D721Med (cell line): ENCODE data around the gene PARK7.

Source experiments
- DNase-seq: peaks from one replicate; pipeline ENCODE4 v3.0.0; 2011; ENCODE audit warnings: low spot score; ENCODE audit not compliant: insufficient read length
- FAIRE-seq: peaks from 2 replicates; lab custom pipeline; 2011; peaks lifted over from hg19 to GRCh38; lab: Jason Lieb, UNC
- TF ChIP-seq, protein P1 (sequence below): IDR thresholded peaks from 2 replicates; pipeline ENCODE4 v1.5.1; 2012; ENCODE audit warnings: mild to moderate bottlenecking, control low read depth; ENCODE audit not compliant: insufficient read depth; ENCODE audit errors: missing control alignments

The PARK7 gene

DNA sequence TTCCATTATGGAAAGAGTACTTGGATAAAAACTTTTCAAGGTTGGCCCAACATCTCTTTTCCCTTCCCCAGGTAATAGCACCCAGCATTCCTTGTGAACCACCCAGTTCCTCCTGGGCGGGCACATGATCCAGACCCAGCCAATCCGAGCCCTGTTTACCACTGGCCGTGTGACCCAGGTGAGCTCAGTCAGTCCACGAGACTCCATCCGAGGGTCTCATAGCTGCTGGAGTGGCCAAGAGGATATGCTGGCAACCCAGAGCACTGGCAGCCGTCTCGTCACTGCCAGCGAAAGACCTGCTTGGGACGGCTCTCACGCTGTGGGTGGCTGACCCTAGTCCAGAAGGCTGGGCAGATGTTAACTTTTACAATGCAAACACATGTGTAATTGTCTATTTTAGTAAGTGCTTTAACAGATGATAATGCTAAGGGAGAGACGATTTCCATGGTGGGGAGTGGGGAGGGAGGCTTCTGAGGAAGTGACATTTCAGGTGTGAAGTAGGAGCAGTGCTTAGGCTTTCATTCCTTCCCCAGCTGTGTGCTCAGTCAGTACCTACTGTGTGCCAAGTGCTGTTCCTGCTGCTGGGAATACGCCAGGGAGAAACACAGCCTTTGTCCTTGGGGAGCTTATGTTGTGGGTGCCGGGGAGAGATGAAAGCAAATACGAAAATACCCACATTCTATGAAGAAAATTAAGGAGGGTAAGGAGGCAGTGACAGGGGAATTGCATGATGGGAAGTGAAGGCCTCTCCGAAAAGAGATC, 24.5 kb downstream of the PARK7 start:
- TF ChIP-seq, protein P1, sequence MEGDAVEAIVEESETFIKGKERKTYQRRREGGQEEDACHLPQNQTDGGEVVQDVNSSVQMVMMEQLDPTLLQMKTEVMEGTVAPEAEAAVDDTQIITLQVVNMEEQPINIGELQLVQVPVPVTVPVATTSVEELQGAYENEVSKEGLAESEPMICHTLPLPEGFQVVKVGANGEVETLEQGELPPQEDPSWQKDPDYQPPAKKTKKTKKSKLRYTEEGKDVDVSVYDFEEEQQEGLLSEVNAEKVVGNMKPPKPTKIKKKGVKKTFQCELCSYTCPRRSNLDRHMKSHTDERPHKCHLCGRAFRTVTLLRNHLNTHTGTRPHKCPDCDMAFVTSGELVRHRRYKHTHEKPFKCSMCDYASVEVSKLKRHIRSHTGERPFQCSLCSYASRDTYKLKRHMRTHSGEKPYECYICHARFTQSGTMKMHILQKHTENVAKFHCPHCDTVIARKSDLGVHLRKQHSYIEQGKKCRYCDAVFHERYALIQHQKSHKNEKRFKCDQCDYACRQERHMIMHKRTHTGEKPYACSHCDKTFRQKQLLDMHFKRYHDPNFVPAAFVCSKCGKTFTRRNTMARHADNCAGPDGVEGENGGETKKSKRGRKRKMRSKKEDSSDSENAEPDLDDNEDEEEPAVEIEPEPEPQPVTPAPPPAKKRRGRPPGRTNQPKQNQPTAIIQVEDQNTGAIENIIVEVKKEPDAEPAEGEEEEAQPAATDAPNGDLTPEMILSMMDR, result no peak
- no peak for DNase-seq
- no peak for FAIRE-seq

DNA sequence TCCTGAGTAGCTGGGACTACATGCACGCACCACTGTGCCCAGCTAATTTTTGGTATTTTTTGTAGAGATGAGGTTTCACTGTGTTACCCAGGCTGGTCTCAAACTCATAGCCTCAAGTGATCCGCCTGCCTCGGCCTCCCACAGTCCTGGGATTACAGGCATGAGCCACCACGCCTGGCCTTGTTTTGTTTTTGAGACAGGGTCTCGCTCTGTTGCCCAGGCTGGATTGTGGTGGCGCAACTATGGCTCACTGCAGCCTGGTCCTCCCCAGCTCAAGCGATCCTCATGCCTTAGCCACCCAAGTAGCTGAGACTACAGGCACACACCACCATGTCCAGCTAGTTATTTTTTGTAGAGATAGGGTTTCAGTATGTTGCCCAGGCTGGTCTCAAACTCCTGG, 26.0 kb downstream of the PARK7 start:
- DNase-seq, result no peak
- TF ChIP-seq, protein P1, result no peak
- FAIRE-seq, result no peak

DNA sequence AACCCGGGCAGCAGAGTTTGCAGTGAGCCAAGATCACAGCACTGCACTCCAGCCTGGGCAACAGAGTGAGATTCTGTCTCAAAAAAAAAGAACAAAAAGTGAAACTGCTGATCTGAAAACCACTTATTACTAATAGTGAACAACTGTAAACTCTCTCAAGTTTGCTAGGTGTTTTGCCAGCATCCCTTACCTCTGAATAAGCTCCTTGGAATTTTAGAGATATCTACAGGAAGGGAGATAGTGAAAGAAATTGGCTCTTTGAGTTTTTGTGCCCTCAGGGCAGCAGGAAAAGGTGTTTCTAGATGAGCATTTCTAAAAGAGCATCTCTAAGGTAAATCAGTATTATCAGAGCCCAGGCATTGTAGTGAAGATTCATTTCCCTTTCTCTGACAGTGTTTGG, 27.1 kb downstream of the PARK7 start:
- TF ChIP-seq, protein P1, result no peak
- DNase-seq (no peak), FAIRE-seq (no peak)

DNA sequence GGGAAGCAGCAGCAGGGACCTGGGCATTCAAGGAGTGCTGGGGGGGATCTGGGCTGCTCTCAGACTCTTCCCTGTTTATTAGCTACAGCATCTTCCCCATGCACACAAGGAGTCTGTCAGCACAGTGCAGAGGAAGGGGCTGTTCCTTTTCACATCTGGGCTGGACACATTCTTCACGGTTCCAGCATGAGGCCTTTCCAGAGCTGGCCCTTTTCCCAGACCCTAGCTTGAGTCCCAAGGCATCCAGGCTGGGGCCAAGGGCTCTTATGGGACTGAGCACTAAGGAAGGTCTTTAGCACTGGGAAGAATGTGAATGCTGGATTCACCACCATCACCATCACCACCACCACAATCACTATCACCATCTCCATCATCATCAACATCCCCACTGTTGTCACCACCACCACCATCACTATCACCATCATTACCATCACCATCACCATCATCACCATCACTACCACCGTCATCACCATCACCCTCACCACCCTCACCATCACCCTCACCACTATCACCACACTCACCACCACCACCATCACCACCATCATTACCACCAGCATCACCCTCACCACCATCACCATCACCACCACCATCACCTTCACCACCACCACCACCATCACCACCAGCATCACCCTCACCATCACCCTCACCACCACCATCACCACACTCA, 28.4 kb downstream of the PARK7 start:
- FAIRE-seq (no peak), DNase-seq (no peak)
- TF ChIP-seq, protein P1, result no peak

GRCh38 chr1:7991504-7992440, 30.3 kb downstream of the PARK7 start:
- FAIRE-seq (no peak), DNase-seq (no peak)
- TF ChIP-seq, protein P1, result no peak

DNA sequence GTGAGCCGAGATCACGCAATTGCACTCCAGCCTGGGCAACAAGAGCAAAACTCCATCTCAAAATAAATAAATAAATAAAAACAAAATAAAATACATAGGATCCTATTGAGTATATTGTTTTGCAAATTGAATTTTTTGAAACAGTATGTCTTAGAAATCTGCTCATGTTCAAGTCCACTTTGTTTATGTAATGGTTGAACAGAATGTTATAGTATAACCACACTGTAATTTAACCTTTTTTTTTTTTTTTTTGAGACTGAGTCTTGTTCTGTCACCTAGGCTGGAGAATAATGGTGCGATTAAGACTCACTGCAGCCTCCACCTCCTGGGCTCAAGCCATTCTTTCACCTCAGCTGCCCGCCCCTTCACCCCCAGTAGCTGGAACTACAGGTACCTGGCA, 31.4 kb downstream of the PARK7 start:
- DNase-seq, result no peak
- no peak for FAIRE-seq
- TF ChIP-seq, protein P1, result no peak
